Metanephros (tissue), 2 donors: Measurements from ENCODE around the gene GJA10. TPM values are rescaled to one million over a fixed set of nuclear protein-coding genes. Genes with fewer than 3 reads are reported as not detected.

Experiments used
- small RNA-seq: library from RNA; depleted of rRNA; stranded (forward); fragments of <200 nt; gene quantifications from one replicate; pipeline ENCODE3, GENCODE V24; 2014; ENCODE audit warnings: low replicate concordance
- total RNA-seq: library from RNA; depleted of rRNA; stranded (reverse); fragments of >200 nt; gene quantifications from one replicate; pipeline ENCODE4 v1.2.3, GENCODE V29; 2014

The GJA10 gene
- total RNA-seq: not detected

DNA sequence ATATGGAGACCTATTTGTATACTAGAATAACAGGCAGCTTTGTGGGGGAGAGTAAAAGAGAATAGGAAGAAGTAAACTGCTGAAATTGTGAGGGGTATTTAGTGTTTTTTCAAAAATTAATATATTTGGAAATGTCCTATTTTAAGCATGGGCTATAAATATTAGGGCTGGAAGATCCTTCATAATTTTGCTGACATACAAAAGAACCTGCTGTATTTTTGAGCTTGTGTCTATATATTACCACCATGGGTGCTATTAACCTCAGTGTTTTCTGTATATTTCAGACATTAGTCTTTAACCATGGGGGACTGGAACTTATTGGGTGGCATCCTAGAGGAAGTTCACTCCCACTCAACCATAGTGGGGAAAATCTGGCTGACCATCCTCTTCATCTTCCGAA is at the start of gene GJA10:
GJA10 (plus strand) TSS at position 301 of the 400 bp plus-strand sequence; CDS start at position 301, 0 bp downstream.

Small RNA genes within 50 kb of the gene (small RNA-seq; reads per million reads assigned to genes)
- not detected for gene RF00019

Other genes with a start within 250 kb of the GJA10 start
- gene MDN1, start 74.7 kb upstream of the GJA10 start, total RNA-seq: 34.7 TPM
- gene CASP8AP2, start 64.6 kb upstream of the GJA10 start, total RNA-seq: 14.3 TPM